Measurements from ENCODE around the gene TIGAR. TPM values are rescaled to one million over a fixed set of nuclear protein-coding genes. Genes with fewer than 3 reads are reported as not detected.

Gene TIGAR
- total and polyA plus RNA-seq, 2 of the 8 experiments (the other 6 are each of a cell fraction or from before 2014, with no cell fraction given), result 3.8 to 26.4 TPM

DNA sequence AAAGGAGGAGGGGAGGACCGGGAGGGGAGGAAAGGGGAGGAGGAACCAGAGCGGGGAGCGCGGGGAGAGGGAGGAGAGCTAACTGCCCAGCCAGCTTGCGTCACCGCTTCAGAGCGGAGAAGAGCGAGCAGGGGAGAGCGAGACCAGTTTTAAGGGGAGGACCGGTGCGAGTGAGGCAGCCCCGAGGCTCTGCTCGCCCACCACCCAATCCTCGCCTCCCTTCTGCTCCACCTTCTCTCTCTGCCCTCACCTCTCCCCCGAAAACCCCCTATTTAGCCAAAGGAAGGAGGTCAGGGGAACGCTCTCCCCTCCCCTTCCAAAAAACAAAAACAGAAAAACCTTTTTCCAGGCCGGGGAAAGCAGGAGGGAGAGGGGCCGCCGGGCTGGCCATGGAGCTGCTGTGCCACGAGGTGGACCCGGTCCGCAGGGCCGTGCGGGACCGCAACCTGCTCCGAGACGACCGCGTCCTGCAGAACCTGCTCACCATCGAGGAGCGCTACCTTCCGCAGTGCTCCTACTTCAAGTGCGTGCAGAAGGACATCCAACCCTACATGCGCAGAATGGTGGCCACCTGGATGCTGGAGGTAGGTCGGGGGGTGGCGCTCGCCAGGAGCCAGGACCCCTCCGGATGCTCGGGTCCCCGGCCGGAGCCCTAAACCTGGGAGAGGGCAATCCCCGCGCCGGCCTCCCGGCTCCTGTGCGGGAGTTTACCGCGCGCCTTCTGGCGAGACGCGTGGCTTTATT is 47.2 kb upstream of the TIGAR start, which contains the start of gene CCND2:
Gene CCND2, plus strand, starts transcription at position 111 of the 744 bp plus-strand sequence. Its CDS starts 279 bp downstream, at position 390.
- Histone ChIP-seq H2AK5ac (ENCODE audit: low read depth, low read length) (peak within 1 kb of the TSS; percentile 93), H3K56ac (replicated peaks; ENCODE audit: insufficient read length, low read depth, low read length) (peak within 1 kb of the TSS; percentile 96), H3K79me1 (ENCODE audit: low read depth, low read length) (peaks cover 5% of the 10 kb centered on the region; the same call in 1 of the 2 replicates), H3K4me1 (replicated peaks in 1 of 4; ENCODE audit: control insufficient read depth in 3 of 4, insufficient read depth in 4 of 4, low read length in 3 of 4) (peaks cover 9 to 29% (median 14%) of the 10 kb centered on the region in 4 experiments), H2BK5ac (ENCODE audit: low read depth, low read length) (peak within 1 kb of the TSS; percentile 98), H3K9ac (replicated peaks in 1 of 4; ENCODE audit: extremely low read depth in 1 of 4, low read depth in 3 of 4, low read length in 3 of 4) (peak within 1 kb of the TSS; percentile 81 to 87 (median 84)), H3K23me2 (ENCODE audit: low read depth, low read length) (peaks cover 34% of the 10 kb centered on the region), H3K27ac (ENCODE audit: low read depth, low read length) (peak within 1 kb of the TSS; percentile 74), H3K4me2 (ENCODE audit: insufficient read depth in 1 of 2, low read depth in 2 of 2, low read length in 2 of 2) (peak within 1 kb of the TSS; percentile 93 to 99), H2BK12ac (ENCODE audit: low read depth, low read length) (peak within 1 kb of the TSS; percentile 100), H3K14ac (ENCODE audit: insufficient read length) (peak within 1 kb of the TSS; percentile 87), H4K8ac (ENCODE audit: extremely low read depth, insufficient read depth, low read length) (peak within 1 kb of the TSS; percentile 96), H2AFZ (ENCODE audit: low read length) (no peak within 1 kb of the TSS), H3K18ac (ENCODE audit: extremely low read depth, low read length) (peak within 1 kb of the TSS; percentile 97), H4K20me1 (replicated peaks in 1 of 2; ENCODE audit: control insufficient read depth in 1 of 2, insufficient read depth in 2 of 2, low read length in 2 of 2) (peaks cover 7 to 19% of the 10 kb centered on the region in 2 experiments), H4K5ac (ENCODE audit: insufficient read length, low read depth, low read length) (peak within 1 kb of the TSS; percentile 91), H3K23ac (ENCODE audit: insufficient read length) (no peak within 1 kb of the TSS), H3K4me3 (ENCODE audit: extremely low read depth in 1 of 4, insufficient read depth in 2 of 4, low read depth in 3 of 4, low read length in 4 of 4) (peak within 1 kb of the TSS; percentile 90 to 97 (median 96)), H3K36me3 (ENCODE audit: control insufficient read depth in 2 of 4, insufficient read depth in 4 of 4, low read length in 3 of 4) (peaks cover 13 to 28% (median 21%) of the 10 kb centered on the region in 4 experiments), H3K27me3 (replicated peaks in 1 of 4; ENCODE audit: control insufficient read depth in 3 of 4, extremely low read depth in 1 of 4, insufficient read depth in 3 of 4, low read length in 3 of 4) (peaks cover 2 to 27% (median 19%) of the 10 kb centered on the region in 4 experiments; a peak in 6 of 7 replicates), H2BK20ac (ENCODE audit: low read length) (peak within 1 kb of the TSS; percentile 98), H2BK15ac (ENCODE audit: low read length) (peak within 1 kb of the TSS; percentile 95; the same call in 1 of the 2 replicates), H3K4ac (replicated peaks; ENCODE audit: insufficient read length, low read depth, low read length) (peak within 1 kb of the TSS; percentile 97), H4K91ac (replicated peaks; ENCODE audit: insufficient read length, low read length) (peak within 1 kb of the TSS; percentile 99), H2BK120ac (replicated peaks; ENCODE audit: low read depth, low read length) (peak within 1 kb of the TSS; percentile 79), H3K9me3 (ENCODE audit: insufficient read depth in 2 of 2, low read depth in 1 of 2, low read length in 1 of 2) (no peaks in the 10 kb centered on the region), H3K79me2 (ENCODE audit: control insufficient read depth in 1 of 2, insufficient read depth in 2 of 2, low read length in 2 of 2) (peaks cover 7 to 50% of the 10 kb centered on the region in 2 experiments; a peak in 3 of 4 replicates)
- ChIA-PET CTCF (ENCODE audit: partially characterized antibody) (interaction anchor here (0.8 to 6.7 kb wide), 5 partner anchors 158 to 388 kb away, joined by 3 to 41 read pairs (median 3); no protein-coding TSS in a partner anchor), POLR2A (ENCODE audit: partially characterized antibody) (interaction anchor here (0.6 to 29.3 kb wide), 35 partner anchors 9 to 1362 kb away, joined by 3 to 531 read pairs (median 5); partner anchors contain the start of gene TIGAR)
- peak; percentile 65 for FAIRE-seq
- DNase-seq (ENCODE audit: low read depth in 1 of 2, low spot score in 2 of 2), result peak; percentile 81 to 84
- 4% methylated on average over 34 of the region's 52 CpGs; no CpG with 5 or more reads in 1 of the 2 experiments for WGBS, 2 experiments (ENCODE audit: extremely low coverage in 1 of 2, insufficient coverage in 1 of 2, insufficient read length in 1 of 2, insufficient replicate concordance in 2 of 2, low coverage in 1 of 2, low lambda C conversion rate in 2 of 2, missing lambda C conversion rate in 1 of 2)
- TF ChIP-seq SUZ12 (IDR thresholded peaks at IDR 0.05; ENCODE audit: low read length), result no peak
- TF ChIP-seq ATF3 (IDR thresholded peaks at IDR 0.05; ENCODE audit: insufficient read depth, low read depth, low read length), result peak; percentile 70
- no peak for TF ChIP-seq ZNF274 (IDR thresholded peaks at IDR 0.05; ENCODE audit: borderline replicate concordance, extremely low read depth, low read length)
- no peak; a peak in 1 of 3 replicates for TF ChIP-seq EP300 (IDR thresholded peaks at IDR 0.05; ENCODE audit: borderline replicate concordance in 1 of 2, low read depth in 2 of 2, low read length in 2 of 2)
- peak; percentile 64 for TF ChIP-seq TAF7 (optimal IDR thresholded peaks at IDR 0.05; ENCODE audit: borderline replicate concordance, low read depth, low read length)
- no peak for TF ChIP-seq MAFK (IDR thresholded peaks at IDR 0.05; ENCODE audit: low read depth, low read length)
- peak; percentile 30; the same call in 1 of the 2 replicates for TF ChIP-seq RFX5 (IDR thresholded peaks at IDR 0.05; ENCODE audit: borderline replicate concordance, low read depth, low read length)
- TF ChIP-seq SIRT6 (IDR thresholded peaks at IDR 0.05; ENCODE audit: low read length), result no peak
- TF ChIP-seq TBP (IDR thresholded peaks at IDR 0.05; ENCODE audit: low read depth, low read length), result peak; percentile 91
- no peak; the same call in 1 of the 2 replicates for TF ChIP-seq PHF8 (conservative IDR thresholded peaks at IDR 0.05; ENCODE audit: low read depth, low read length)
